K562 (cell line): ENCODE measurements around the gene MARK2. TPM values are rescaled to one million over a fixed set of nuclear protein-coding genes. Genes with fewer than 3 reads are reported as not detected.

Experiments
- EGR1 ChIP-seq: fragments of 450-650 bp; conservative IDR thresholded peaks from 2 replicates; pipeline ENCODE4 v1.6.1; 2017; ENCODE audit warnings: mild to moderate bottlenecking
- FOXJ3 ChIP-seq: sonication (generic); formaldehyde crosslinking; IDR thresholded peaks from 2 replicates; pipeline ENCODE4 v1.4.0; 2020; ENCODE audit warnings: mild to moderate bottlenecking, missing genetic modification reagents
- HBP1 ChIP-seq: fragments of 450-650 bp; formaldehyde crosslinking; IDR thresholded peaks from 2 replicates; pipeline ENCODE4 v1.4.0; 2022; ENCODE audit warnings: missing genetic modification characterization
- HMGN3 ChIP-seq: IDR thresholded peaks from 2 replicates; pipeline ENCODE4 v1.6.1; 2011; ENCODE audit warnings: borderline replicate concordance, low read depth, mild to moderate bottlenecking, mixed read lengths, low read length; ENCODE audit not compliant: insufficient read length; ENCODE audit errors: extremely low read depth
- HSF4 ChIP-seq: fragments of 250-450 bp; sonication (Bioruptor Pico); IDR thresholded peaks from 2 replicates; pipeline ENCODE4 v2.1.2; 2022; ENCODE audit warnings: mild to moderate bottlenecking, moderate library complexity, borderline replicate concordance
- MAX ChIP-seq: sonication (generic); formaldehyde crosslinking; IDR thresholded peaks from 2 replicates; pipeline ENCODE4 v1.9.0; 2022; ENCODE audit warnings: mild to moderate bottlenecking, missing genetic modification reagents
- NBN ChIP-seq: fragments of 450-650 bp; IDR thresholded peaks from 2 replicates; pipeline ENCODE4 v1.6.1; 2016; ENCODE audit warnings: low read depth, mild to moderate bottlenecking
- PBX2 ChIP-seq, 2 experiments: IDR thresholded peaks in 1 of 2; conservative IDR thresholded peaks in 1 of 2; 2 replicates each; pipeline ENCODE4 v1.6.1; 2016; ENCODE audit warnings: low read depth in 2 of 2, mild to moderate bottlenecking in 1 of 2, missing compliant biosample characterization in 1 of 2, missing genetic modification characterization in 1 of 2, moderate library complexity in 1 of 2
- TCF15 ChIP-seq: fragments of 250-450 bp; sonication (Bioruptor Pico); IDR thresholded peaks from 2 replicates; pipeline ENCODE4 v1.8.0; 2022; ENCODE audit warnings: moderate library complexity, mild to moderate bottlenecking, inconsistent platforms
- ZNF511 ChIP-seq: sonication (generic); formaldehyde crosslinking; IDR thresholded peaks from 2 replicates; pipeline ENCODE4 v1.8.0; 2022; ENCODE audit warnings: mild to moderate bottlenecking, missing genetic modification reagents
- ZNF518B ChIP-seq: fragments of 250-450 bp; sonication (Bioruptor Pico); IDR thresholded peaks from 2 replicates; pipeline ENCODE4 v1.5.0; 2021; ENCODE audit warnings: mild to moderate bottlenecking, moderate library complexity
- ZNF780A ChIP-seq: fragments of 250-450 bp; sonication (Bioruptor Pico); IDR thresholded peaks from 2 replicates; pipeline ENCODE4 v1.5.0; 2021; ENCODE audit warnings: mild to moderate bottlenecking
- polyA plus RNA-seq, 8 experiments: library from polyadenylated mRNA; depleted of rRNA in 4 of 8; stranded (reverse) in 5 of 8; unstranded in 3 of 8; fragments of >200 nt; fragmentation: Nextera tagmentation in 2 of 8; fragmentation: Illumina TruSeq in 1 of 8; extraction: Ambion mirVana in 2 of 8; extraction: Trizol in 1 of 8; gene quantifications; 2 replicates each; pipeline versions ENCODE4 v1.2.1 to v1.2.3, GENCODE V29; 2011 to 2014; ENCODE audit warnings: inconsistent platforms in 1 of 8, missing spikeins in 1 of 8
- total RNA-seq, 7 experiments: library from RNA; depleted of rRNA in 6 of 7; stranded (reverse); fragments of >200 nt in 6 of 7; fragmentation: Illumina TruSeq in 2 of 7; extraction: Trizol in 2 of 7; gene quantifications; 2 replicates each; pipeline versions ENCODE4 v1.2.1 to v1.2.3, GENCODE V29; 2011 to 2021; ENCODE audit warnings: low replicate concordance in 1 of 7

MARK2 gene
- total and polyA plus RNA-seq, 9 of the 15 experiments (the other 6 are each of a cell fraction or from before 2014, with no cell fraction given), result 0.32 to 43.5 (median 15.1) TPM

- TF ChIP-seq ZNF780A (no peak), PBX2 (CRISPR knock-in tag; IDR thresholded peaks at IDR 0.05; ENCODE audit: low read depth) (no peak), PBX2 (tag; conservative IDR thresholded peaks at IDR 0.05; ENCODE audit: low read depth) (no peak), TCF15 (CRISPR knock-in tag) (no peak), EGR1 (peak; percentile 95), HBP1 (0 out of 2 replicates have a peak, but pooled peaks have one; percentile 50), HSF4 (no peak), NBN (no peak), ZNF511 (peak; percentile 45; the same call in 1 of the 2 replicates), ZNF518B (CRISPR knock-in tag) (no peak), MAX (peak; percentile 33; the same call in 1 of the 2 replicates), FOXJ3 (CRISPR knock-in tag) (no peak), HMGN3 (peak; percentile 11)
Measured at GRCh38 chr11:63839508-63840355, 822 bp downstream of the MARK2 start (continued).
